HG03175 (cell line): ENCODE data around the gene TCEA2.
A peak's percentile ranks its signal among the peaks of the same experiment; 100 is the strongest.

Experiments
- ATAC-seq: cut with Tn5 transposase; IDR thresholded peaks from one replicate; pipeline ENCODE4 v1.9.1; 2021; ENCODE audit warnings: mild to moderate bottlenecking, moderate library complexity; ENCODE audit not compliant: unreplicated experiment

Gene TCEA2

DNA sequence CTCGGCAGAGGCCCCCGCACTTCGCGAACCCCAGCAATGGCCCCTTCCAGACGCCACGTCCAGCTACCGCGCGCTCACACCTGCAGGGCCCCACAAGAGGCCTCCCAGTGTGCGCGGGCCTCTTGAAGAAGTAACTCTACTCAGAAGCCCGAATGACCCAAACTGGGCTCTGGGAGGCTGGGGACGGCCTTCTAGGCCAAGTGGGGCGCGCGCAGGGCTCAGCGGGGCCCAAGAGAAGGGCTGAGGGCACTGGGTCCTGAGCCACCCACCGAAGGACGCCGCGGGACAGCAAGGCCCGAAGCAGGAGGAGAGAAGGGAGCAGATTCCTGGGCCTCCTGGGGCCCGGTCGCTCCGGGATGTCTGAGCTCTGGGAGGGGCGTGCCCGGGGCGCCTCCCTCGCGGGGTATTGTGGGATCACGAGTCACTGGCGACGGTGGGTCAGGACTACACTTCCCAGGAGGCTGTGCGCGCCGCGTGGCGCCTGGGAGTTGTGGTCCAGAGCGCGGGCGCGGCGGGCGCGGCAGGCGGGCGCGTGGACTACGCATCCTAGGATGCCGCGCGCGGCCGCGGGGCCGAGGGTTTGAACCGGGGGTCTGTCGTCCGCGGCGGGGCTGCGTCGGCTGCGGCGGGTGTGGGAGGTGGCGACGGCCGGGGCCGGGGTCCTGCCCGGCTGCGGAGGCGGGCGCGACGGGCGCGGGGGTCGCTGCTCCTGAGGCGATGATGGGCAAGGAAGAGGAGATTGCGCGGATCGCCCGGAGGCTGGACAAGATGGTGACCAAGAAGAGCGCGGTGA, at the start of gene TCEA2:
TCEA2 (plus strand) TSS at position 603 of the 793 bp plus-strand sequence; CDS start at position 718, 115 bp downstream.
- peak; percentile 75 for ATAC-seq

DNA sequence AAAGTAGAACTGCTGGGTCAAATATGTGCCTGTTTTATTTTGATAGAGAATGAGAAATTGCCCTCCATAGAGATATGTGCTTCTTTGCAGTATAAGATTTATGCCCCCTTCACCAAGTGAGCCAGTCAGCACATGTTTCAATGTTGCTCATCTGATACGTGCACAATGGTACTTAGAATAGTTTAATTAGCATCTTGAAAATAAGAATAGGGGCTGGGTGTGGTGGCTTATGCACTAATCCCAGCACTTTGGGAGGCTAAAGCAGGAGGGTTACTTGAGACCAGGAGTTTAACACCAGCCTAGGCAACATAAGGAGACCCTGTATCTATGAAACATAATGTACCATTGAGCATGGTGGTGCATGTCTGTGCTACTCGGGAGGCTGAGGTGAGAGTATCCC, 47.4 kb upstream of the TCEA2 start:
- no peak for ATAC-seq

DNA sequence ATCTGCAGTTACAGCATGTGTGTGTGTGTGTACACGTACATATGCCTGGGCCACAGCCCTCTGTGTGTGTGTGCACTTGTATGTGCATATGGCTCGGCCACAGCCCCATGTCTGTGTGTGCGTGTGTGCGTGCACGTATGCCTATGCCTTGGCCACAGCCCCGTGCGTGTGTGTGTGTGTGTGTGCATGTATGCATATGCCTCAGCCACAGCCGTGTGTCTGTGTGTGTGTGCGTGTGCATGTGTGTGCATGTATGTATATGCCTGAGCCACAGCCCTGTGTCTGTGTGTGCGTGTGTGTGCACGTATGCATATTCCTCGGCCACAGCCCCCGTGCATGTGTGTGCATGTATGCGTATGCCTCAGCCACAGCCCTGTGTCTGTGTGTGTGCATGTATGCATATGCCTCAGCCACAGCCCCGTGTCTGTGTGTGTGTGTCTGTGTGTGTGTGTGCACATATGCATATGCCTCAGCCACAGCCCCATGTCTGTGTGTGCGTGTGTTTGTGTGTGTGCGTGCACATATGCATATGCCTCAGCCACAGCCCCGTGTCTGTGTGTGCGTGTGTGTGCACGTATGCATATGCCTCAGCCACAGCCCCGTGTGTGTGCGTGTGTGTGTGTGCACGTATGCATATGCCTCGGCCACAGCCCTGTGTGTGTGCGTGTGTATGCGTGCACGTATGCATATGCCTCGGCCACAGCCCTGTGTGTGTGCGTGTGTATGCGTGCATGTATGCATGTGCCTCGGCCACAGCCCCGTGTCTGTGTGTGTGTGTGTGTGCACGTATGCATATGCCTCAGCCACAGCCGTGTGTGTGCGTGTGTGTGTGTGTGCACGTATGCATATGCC, 41.6 kb upstream of the TCEA2 start:
- no peak for ATAC-seq

DNA sequence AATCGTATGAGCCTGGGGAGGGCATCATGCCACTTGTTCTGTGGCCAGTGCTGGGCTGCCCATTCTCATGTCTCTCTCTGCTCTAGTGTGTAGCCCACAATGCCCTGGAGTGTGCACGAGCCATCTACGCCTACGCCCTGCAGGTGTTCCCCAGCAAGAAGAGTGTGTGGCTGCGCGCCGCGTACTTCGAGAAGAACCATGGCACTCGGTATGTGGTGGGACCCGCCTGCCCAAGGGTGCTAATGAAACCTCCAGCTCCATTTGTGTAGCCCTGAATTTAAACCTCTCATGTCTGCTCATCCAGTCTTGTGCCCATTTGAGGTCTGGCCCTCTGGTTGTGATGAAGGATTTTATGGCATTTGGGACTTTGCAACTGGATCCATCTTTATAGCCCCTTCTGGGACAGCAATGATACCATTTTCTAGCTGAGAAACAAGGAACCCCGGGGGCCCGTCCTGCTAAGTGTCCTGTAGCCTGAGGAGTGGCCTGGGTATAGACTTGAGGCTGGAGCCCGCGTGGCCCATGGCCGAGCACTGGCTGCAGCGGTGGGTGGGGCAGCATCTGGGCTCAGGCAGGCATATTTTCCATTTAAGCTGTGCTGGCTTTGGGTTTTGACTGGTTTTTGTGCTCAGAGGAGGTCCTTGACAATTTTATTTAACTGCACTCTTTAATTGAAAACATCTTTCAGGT, 40.2 kb upstream of the TCEA2 start:
- ATAC-seq = no peak

DNA sequence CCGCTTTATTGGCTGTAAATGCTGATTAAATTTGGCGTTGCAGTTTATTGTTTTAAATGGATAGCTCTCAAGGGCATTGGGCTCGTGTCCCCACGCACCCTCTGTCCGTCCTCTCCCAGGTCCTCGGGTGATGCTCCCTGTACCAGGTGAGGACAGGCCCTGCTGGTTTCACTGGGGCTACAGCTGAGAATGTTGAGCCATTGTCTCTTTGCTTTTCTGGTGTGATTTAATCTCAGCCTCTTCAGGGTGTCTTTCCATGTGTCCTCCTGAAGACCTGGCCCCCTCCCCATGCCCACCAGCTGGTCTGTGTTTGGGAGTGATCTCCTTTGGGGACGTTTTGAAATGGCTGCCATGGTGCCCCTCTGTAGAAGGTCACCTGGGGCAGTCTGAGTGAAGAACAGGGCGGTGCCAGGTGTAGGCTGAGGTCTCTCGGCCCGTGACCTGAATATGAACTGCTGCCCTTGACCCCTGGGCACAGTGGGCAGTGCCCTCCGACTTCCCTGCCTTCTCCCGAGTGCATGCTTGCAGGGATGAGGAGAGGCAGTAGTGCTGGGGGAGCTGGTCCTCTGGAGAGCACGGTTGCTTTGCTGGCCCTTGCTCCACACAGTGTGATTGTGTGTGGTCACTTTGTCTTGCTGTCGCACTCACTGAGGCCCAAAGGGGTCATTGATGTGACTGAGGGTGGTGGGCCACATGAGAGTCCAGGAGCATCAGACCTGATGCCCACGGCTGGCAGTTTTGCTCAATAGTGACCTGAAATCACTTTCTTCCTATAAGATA, 39.4 kb upstream of the TCEA2 start:
- ATAC-seq = no peak

DNA sequence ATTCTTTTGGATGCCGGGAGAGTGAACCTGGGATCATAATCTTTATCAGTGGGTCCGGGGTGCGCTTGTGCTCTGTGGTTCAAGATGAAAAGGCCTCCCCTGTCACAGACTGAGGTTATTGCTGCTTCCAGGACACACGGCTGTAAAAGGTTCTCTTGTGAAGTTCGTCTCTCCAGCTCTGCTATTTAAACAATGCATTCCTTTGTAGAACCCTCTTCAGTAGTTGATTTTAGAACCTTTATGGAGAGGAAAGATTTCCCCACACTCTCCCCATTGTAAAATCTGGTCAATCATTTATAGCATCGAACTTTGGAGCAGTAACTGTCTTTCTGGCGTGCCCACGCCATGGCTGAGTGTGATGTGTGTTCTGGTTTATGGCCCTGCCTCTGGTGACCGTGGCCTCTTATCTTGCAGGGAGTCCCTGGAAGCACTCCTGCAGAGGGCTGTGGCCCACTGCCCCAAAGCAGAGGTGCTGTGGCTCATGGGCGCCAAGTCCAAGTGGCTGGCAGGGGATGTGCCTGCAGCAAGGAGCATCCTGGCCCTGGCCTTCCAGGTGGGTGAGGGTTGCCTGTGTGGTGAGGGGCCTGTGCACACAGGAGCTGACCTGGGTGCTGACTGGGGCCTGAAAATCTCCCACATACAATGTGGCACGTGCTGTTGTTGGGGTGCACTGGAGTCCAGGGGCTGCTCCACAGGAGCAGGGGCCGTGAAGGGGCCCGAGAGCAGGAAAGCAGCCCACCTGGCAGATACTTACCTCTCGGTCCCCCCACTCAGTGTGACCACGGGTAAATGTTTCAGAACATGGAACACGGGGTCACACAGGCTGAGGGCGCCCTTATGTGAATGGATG, 38.6 kb upstream of the TCEA2 start:
- no peak for ATAC-seq

DNA sequence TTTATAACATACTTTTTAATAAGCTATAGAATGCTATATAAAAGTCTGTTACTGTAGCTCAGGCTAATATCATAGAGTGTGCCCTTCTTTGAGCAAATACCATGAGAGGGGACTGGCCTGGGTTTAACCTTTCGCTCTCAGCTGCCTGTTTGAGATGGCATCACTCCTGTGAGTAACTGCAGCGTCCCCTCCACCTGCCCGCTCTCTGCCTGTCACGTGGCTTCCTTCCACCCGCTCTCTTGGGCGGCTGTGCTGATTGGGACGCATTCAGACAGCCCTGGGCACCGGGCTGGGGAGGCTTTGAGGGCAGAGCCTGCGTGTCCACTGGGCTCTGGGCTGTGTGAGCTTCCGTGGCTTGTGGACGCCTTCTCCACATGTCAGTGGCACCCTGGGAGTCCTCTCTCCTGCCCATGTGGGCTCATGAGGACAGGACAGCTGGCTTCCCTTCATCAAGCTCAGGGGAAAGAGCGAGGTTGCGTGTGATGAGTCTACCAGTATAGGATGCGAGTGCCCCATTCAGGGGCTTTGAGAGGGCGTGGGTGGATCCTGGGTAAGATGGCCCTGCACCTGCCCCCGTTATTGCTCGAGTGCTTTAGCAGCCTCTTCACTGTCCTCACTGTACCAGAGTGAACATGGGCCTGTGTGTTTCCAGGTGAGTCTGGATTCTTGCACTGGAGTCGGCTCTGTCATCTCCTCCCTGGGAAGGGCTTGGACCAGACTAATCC, 37.7 kb upstream of the TCEA2 start:
- no peak for ATAC-seq

DNA sequence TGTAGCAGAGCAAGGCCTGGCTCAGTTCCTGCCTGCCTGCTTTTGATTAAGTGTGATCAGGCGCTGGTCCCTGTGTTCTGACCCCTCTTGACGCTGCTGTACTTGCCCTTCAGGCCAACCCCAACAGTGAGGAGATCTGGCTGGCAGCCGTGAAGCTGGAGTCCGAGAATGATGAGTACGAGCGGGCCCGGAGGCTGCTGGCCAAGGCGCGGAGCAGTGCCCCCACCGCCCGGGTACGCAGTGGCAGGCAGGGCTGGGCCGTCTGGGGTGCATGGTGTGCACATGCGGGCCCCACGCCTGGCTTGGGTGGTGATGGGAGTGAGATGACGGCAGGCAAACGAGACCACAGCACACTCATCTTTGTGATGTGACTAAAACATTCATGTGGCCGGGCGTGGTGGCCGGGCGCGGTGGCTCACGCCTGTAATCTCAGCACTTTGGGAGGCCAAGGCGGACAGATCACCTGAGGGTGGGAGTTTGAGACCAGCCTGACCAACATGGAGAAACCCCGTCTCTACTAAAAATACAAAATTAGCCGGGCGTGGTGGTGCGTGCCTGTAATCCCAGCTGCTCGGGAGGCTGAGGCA, 37.1 kb upstream of the TCEA2 start:
- no peak for ATAC-seq

DNA sequence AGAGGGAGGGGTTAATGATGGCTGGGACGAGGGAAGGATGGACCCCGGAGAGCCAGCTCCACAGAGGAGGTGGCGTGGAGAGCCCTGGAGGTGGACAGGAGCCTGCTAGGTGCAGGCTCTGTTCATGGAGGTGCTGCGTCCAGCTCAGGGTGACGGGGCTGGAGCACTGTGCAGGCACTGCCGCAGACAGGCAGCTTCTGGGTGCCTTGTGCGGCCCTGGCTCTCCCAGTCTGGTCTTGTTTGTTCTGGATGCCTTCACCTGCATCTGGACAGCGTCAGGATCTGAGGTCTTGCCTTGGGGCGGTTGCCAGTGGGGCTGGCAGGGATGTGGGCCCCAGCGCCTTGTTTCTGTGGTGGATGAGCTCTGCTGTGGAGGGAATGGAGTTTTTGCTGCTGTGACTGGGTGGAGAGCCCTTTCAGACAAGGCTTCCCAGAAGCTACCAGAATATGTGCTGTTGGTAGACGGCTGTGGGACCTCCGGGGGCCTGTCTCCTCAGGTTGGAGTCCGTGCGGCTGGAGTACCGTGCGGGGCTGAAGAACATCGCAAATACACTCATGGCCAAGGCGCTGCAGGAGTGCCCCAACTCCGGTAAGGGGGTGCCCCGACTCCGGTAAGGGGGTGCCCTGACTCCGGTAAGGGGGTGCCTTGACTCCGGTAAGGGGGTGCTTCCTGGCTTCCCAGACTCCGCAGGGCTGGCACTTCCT, 34.9 kb upstream of the TCEA2 start:
- no peak for ATAC-seq

DNA sequence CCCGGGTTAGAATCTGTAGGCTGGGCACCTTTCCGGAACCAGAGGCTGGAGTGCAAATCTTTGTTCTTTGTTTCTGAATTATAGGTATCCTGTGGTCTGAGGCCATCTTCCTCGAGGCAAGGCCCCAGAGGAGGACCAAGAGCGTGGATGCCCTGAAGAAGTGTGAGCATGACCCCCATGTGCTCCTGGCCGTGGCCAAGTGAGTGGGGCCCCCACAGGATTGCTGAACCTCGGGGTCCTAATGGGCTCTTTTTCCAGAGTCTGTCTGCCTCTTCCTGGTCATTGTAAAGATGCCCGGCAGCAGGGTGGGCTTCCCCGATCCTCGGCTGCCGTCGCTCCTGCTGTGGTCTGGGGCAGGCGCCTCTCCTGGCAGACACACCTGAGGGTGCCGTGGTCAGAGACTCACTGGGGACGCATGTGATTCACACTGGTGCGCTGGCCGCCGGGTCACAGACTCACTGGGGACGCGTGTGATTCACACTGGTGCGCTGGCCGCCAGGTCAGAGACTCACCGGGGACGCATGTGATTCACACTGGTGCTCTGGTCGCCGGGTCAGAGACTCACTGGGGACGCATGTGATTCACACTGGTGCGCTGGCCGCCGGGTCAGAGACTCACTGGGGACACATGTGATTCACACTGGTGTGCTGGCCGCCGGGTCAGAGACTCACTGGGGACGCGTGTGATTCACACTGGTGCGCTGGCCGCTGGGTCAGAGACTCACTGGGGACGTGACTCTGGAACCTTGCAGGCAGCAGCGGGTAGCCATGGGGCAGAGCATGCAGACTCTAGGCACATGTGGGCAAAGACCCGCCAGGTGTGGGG, 33.5 kb upstream of the TCEA2 start:
- ATAC-seq = no peak

DNA sequence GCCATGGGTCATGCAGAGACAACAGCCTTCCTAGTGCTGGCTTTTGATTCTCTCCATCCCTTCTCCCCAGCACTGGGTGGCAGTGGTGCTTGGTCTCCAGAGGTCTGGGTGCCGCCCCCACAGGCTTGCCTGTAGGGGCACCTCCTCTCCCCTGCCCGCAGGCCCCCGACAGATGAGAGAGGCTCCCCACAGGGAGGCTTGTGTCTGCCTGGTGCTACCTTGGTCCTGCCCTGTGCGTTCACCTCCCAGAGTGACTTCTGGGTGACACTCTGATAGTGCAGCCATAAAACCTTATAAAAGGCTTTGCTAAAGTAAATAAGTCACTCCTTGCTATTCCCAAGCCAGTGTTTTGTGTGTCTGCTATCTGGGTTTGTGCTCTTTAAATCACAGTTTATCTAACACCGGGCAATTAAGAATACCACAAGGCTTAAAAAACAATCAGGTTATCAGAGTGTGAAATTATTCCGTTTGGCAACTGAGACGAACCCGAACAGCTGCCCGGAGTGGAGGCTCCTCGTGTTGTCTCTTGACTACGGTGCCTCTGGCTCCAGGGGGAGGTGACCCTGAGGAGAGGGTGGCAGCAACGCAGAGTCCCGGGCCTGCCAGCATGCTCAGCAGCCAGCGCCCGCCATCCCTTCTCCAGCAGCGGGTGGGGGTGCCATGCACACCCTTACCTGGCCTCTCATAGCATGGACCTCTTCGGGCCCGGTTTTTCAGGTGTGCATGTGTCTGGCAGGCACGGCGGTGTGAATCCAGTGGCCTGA, 32.4 kb upstream of the TCEA2 start:
- no peak for ATAC-seq

DNA sequence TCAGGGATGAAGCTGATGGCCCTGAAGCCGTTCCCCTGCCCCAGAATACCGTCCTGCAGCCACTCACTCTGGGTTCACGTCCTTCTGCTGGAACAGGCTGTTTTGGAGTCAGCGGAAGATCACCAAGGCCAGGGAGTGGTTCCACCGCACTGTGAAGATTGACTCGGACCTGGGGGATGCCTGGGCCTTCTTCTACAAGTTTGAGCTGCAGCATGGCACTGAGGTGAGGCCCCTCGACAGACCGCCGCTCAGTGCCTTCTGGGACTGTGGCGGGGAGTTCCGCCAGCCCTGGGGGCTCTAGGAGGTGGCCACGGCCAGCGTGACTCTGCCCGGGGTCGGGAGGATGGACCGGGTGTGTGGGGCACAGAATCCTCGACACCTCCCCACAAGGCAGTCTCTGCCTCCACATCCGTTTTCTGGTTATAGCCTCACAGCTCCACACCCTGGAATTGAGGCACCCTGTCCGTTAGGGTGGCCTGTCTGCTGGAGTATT, 31.1 kb upstream of the TCEA2 start:
- no peak for ATAC-seq

DNA sequence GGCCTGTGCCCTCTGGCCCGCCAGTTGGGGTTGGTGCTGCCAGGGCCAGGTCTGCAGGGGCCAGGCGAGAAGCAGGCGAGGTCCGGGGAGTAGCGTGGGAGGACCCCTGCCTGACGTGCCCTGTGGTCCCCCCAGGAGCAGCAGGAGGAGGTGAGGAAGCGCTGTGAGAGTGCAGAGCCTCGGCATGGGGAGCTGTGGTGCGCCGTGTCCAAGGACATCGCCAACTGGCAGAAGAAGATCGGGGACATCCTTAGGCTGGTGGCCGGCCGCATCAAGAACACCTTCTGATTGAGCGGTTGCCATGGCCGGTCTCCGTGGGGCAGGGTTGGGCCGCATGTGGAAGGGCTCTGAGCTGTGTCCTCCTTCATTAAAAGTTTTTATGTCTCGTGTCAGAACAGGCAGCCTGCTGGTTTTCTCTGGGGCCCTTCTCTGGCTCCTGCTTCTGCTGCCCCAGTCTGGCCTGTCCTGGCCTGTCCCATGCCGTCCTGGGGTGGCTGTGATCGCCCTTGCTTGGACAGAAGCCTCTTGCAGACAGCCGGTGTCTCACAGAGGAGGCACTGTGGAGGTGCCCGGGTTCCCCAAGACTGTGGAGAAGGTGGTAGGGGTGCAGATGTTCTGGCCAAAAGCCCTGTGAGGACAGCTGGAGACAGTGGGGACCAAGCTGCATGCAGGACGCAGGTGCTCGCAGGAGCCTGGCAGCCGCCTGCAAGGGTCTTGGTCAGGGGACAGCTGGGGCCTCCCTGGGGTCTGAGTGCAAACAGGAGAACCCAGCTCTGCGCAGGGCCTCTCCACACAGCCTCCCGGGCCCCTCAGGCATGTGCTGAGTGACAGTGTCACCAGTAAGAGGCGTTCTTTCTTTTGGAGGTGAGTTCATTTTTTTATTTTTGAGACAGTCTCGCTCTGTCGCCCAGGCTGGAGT, 30.0 kb upstream of the TCEA2 start:
- ATAC-seq = no peak

DNA sequence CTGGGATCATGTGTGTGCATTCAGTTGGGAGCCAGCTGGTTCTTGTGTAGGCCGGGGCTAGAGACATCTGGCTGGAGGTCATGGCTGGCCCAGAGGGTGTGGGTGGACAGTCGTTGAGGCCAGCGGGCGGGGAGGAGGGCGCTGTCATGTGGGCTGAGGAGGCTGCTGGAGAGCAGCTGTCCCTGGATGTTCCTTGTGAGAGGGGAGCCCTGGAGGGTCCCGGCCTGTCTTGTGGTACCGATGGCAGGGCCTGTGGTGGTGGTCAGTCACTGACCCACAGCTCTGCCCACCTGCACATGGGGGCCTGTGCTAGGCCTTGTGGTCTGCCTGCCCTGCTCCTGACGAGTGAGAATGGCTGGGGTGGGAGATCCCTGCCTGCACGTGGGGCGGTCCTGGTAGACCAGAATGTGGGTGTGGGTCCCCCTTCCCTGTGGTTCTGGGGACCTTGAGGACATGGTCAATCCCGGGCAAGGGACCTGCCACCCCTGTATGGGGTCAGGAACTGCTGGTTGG, 29.0 kb upstream of the TCEA2 start:
- no peak for ATAC-seq
